Measurements from ENCODE around the gene NXN.
"Not testable (repeated sequence)": the region's sequence is repeated elsewhere in the genome, so short reads cannot be mapped to it uniquely, and the experiment has no call there.

Gene NXN

DNA sequence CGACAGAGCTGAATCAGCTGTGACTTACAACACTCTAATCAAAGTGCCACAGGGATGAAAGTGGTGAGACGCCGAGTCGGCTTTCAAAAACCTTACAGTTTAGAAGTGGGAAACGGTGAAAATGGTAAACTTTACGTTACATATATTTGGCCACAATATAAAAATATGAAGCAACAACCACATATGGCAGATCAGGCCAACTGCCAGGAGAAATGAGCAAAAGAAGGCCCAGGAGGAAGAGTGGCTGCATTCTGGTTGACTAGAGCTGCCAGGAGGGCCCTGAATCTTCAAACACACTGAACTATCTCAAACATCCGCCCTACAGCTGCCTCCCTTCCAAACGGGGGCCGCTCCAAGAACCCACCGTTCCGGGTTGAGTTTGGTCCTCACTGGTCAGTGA, 141.1 kb downstream of the NXN start:
- Mint-ChIP-seq H3K27me3 (peaks cover 4 to 14% of the 10 kb centered on the region in 2 donors), H3K36me3 (no peaks in the 10 kb centered on the region), H3K4me3 (no peak overlapping the region), H3K27ac (no peak overlapping the region), H3K9me3 (no peaks in the 10 kb centered on the region), H3K4me1 (no peaks in the 10 kb centered on the region)
- DNase-seq, result no peak
- ATAC-seq (replicated peaks), result no peak

DNA sequence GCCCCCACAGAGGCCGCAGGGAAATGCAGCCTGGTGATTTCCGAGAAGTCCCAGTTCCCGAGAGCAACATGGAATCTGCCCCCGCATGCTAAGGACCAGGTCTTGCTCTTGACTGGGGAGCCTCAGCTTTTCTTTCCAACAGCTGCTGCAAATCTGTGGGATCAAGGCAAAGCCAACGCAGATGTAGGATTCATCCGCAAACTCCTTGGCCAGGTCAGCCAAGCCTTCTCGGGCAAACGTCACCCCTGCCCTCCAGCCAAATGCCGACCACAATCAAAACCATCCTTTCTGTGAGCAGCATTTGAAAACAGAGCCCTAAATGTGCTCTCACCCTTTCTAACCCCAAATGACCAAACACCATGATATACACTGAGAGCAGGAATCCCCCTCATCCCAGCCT, 143.4 kb downstream of the NXN start:
- peaks cover 0 to 16% of the 10 kb centered on the region in 2 donors for H3K27me3 Mint-ChIP-seq
- ATAC-seq (replicated peaks) (no peak), DNase-seq (no peak)

DNA sequence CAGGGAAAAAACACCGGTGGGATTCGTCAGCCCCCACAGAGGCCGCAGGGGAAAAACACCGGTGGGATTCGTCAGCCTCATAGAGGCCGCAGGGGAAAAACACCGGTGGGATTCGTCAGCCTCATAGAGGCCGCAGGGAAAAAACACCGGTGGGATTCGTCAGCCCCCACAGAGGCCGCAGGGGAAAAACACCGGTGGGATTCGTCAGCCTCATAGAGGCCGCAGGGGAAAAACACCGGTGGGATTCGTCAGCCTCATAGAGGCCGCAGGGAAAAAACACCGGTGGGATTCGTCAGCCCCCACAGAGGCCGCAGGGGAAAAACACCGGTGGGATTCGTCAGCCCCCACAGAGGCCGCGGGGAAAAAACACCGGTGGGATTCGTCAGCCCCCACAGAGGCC, 143.9 kb downstream of the NXN start:
- not testable (repeated sequence) for H3K27ac Mint-ChIP-seq; H3K36me3 Mint-ChIP-seq; H3K4me1 Mint-ChIP-seq; H3K9me3 Mint-ChIP-seq; DNase-seq; ATAC-seq (replicated peaks); H3K4me3 Mint-ChIP-seq
- H3K27me3 Mint-ChIP-seq, result peaks cover 0 to 16% of the 10 kb centered on the region in 2 donors

More for the DNA sequence above, 143.4 kb downstream of the NXN start:
- H3K27ac Mint-ChIP-seq, result no peak overlapping the region
- no peak overlapping the region for H3K4me3 Mint-ChIP-seq
- H3K36me3 Mint-ChIP-seq, result no peaks in the 10 kb centered on the region
- no peaks in the 10 kb centered on the region for H3K4me1 Mint-ChIP-seq
- peaks cover 0 to 1% of the 10 kb centered on the region in 2 donors for H3K9me3 Mint-ChIP-seq

DNA sequence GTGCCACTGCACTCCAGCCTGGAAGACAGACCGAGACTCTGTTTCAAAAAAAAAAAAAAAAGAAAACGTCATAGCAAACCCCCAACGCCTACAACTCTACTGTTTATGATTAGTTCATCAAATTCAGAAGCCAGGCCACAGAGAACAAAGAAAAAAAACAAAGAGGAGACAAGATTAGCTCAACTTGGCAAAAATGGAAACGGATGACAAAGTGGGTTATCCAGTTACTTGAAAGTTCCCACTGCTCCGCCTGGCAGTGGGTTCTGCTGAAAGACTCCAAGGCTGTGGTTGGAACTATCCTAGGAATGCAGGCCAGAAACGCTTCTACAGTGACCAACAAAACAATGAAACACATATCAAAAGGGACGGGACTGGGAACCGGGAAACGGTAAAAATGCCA, 144.3 kb downstream of the NXN start:
- Mint-ChIP-seq H3K4me1 (no peaks in the 10 kb centered on the region), H3K27me3 (peaks cover 0 to 18% of the 10 kb centered on the region in 2 donors), H3K9me3 (peaks cover 0 to 1% of the 10 kb centered on the region in 2 donors), H3K27ac (no peak overlapping the region), H3K4me3 (no peak overlapping the region), H3K36me3 (peaks cover 0 to 1% of the 10 kb centered on the region in 2 donors)
- ATAC-seq (replicated peaks), result no peak
- no peak for DNase-seq

DNA sequence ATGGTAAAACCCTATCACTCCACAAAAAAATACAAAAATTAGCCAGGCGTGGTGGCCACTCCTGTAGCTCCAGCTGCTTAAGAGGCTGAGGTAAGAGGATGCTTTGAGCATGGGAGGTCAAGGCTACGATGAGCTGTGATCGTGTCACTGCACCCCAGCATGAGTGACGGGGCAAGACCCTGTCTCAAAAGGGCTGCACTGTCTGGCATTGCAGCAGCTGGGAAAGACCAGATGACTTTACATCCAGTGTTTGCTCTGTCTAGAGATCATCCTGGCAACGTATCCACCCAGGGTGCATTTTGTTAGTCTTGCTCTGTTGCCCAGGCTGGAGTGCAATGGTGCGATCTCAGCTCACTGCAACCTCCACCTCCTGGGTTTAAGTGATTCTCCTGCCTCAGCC, 145.4 kb downstream of the NXN start:
- Mint-ChIP-seq H3K36me3 (peaks cover 0 to 4% of the 10 kb centered on the region in 2 donors), H3K4me3 (no peak overlapping the region), H3K27me3 (peaks cover 4 to 22% of the 10 kb centered on the region in 2 donors), H3K27ac (no peak overlapping the region), H3K4me1 (no peaks in the 10 kb centered on the region), H3K9me3 (peaks cover 3 to 5% of the 10 kb centered on the region in 2 donors)
- ATAC-seq (replicated peaks) (no peak), DNase-seq (no peak)

DNA sequence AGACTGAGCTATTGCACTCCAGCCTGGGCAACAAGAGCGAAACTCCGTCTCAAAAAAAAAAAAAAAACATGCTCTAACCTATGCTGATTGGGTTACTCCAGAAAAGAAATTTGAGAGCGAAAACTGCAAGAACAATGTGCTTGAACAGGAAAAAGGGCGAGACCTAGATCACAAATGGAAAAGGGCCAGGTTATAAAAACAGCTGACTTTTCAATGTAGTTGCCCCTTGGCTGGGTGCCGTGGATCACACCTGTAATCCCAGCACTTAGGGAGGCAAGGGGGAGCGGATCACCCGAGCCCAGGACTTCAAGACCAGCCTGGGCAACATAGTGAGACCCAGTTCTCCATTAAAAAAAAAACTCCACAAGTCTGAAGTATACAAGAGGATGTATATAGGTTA, 148.6 kb downstream of the NXN start:
- ATAC-seq (replicated peaks) (no peak), DNase-seq (no peak)
- no peaks in the 10 kb centered on the region for H3K4me1 Mint-ChIP-seq
- H3K36me3 Mint-ChIP-seq, result peaks cover 0 to 4% of the 10 kb centered on the region in 2 donors
- no peak overlapping the region for H3K27ac Mint-ChIP-seq
- H3K4me3 Mint-ChIP-seq, result no peak overlapping the region
- H3K27me3 Mint-ChIP-seq, result peaks cover 4 to 22% of the 10 kb centered on the region in 2 donors
- peaks cover 3 to 5% of the 10 kb centered on the region in 2 donors for H3K9me3 Mint-ChIP-seq

DNA sequence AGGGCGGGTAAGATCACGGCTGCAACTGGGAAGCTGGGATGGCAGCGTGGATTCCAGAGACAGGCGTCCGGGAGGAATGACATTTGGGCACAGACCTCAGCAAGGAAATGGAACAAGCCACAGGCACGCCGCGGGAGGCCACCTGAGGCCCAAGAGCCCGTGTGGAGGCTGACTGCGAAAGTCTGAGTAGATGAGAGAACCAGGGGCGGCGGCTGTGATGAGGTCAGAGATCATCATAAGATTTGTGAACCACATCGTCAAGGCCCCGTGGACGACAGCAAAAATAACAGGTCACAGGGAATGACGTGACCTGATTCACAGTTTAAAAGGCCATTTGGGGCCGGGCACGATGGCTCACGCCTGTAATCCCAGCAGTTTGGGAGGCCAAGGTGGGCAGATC, 149.2 kb downstream of the NXN start:
- Mint-ChIP-seq H3K27me3 (peaks cover 4 to 22% of the 10 kb centered on the region in 2 donors), H3K4me1 (no peaks in the 10 kb centered on the region), H3K4me3 (no peak overlapping the region), H3K27ac (no peak overlapping the region), H3K36me3 (peaks cover 0 to 4% of the 10 kb centered on the region in 2 donors), H3K9me3 (peaks cover 3 to 5% of the 10 kb centered on the region in 2 donors)
- no peak for ATAC-seq (replicated peaks)
- DNase-seq, result no peak

DNA sequence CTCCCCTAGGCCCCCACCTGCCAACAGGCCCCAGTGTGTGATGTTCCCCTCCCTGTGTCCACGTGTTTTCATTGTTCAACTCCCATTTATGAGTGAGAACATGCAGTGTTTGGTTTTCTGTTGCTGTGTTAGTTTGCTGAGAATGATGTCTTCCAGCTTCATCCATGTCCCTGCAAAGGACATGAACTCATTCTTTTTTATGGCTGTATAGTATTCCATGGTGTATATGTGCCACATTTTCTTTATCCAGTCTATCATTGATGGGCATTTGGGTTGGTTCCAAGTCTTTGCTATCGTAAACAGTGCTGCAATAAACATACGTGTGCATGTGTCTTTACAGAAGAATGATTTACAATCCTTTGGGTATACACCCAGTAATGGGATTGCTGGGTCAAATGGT, 150.0 kb downstream of the NXN start:
- peaks cover 4 to 22% of the 10 kb centered on the region in 2 donors for H3K27me3 Mint-ChIP-seq
- not testable (repeated sequence) for DNase-seq; H3K27ac Mint-ChIP-seq; H3K36me3 Mint-ChIP-seq; ATAC-seq (replicated peaks); H3K4me1 Mint-ChIP-seq; H3K4me3 Mint-ChIP-seq; H3K9me3 Mint-ChIP-seq

DNA sequence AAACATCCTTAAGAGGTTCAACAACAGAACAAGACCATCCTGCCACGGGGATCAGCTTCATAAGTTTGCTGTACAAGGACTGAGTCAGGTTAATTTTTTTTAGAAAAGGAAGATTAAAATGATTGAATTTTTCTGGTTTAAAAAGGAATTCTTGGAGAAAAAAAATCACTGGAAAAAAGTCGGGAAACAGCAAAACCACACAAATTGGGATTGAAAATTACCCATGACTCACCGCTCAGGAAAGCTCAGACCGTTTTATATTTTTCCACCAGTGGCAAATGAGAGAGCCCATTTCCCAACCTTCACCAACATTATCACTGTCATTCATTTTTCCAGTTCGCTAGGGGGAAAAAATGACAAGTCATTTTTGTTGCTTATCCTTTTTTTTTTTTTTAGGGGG, 150.8 kb downstream of the NXN start:
- Mint-ChIP-seq H3K27ac (no peak overlapping the region), H3K4me3 (no peak overlapping the region), H3K27me3 (peaks cover 4 to 20% of the 10 kb centered on the region in 2 donors), H3K9me3 (peaks cover 3 to 5% of the 10 kb centered on the region in 2 donors), H3K36me3 (peaks cover 0 to 4% of the 10 kb centered on the region in 2 donors), H3K4me1 (peaks cover under 1% of the 10 kb centered on the region in 2 donors)
- DNase-seq (no peak), ATAC-seq (replicated peaks) (no peak)

DNA sequence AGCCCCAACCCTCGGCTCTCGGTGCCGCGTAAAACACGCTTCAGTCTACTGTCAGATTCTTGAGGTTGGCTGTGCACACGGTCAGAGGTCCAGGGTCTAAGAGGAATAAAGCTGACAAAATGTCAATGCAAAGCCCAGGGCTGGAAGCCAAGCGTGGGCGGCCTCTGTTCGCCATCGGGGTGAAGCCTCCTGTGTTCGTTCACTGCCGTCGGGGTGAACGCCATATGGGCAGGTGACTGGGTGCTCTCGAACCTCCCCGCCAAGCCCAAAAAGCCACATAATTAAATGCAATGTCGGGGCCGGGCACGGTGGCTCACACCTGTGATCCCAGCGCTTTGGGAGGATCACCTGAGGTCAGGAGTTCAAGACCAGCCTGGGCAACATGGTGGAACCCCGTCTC, 152.8 kb downstream of the NXN start:
- peaks cover 4 to 6% of the 10 kb centered on the region in 2 donors for H3K27me3 Mint-ChIP-seq
- ATAC-seq (replicated peaks) (no peak), DNase-seq (no peak)
- no peak overlapping the region for H3K27ac Mint-ChIP-seq
- H3K4me3 Mint-ChIP-seq, result no peak overlapping the region
- peaks cover 0 to 4% of the 10 kb centered on the region in 2 donors for H3K36me3 Mint-ChIP-seq
- H3K9me3 Mint-ChIP-seq, result peaks cover 3 to 4% of the 10 kb centered on the region in 2 donors
- H3K4me1 Mint-ChIP-seq, result peaks cover 4 to 5% of the 10 kb centered on the region in 2 donors

DNA sequence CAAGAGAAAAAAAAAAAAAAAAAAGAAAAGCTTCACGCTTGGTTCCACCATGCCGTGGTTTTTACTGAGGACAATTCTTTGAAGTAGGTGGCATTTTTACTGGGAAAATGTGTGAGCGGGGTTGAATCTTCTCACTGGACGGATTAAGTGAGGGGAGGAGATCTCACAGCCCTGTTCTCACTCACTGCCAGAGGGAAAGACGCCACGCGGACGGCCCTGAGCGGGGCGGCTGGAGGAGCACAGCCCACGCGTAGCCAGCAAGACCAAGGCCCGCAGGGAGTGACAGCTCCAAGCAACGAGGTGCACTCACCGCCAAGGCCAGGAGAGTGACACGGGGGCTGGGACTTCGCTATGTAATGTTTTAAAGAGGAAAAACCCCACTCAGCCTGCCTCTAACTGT, 154.4 kb downstream of the NXN start:
- Mint-ChIP-seq H3K4me3 (no peak overlapping the region), H3K27ac (no peak overlapping the region), H3K9me3 (peaks cover 3 to 4% of the 10 kb centered on the region in 2 donors), H3K36me3 (peaks cover 0 to 3% of the 10 kb centered on the region in 2 donors), H3K4me1 (peaks cover 5 to 6% of the 10 kb centered on the region in 2 donors), H3K27me3 (peaks cover 4% of the 10 kb centered on the region in 2 donors)
- DNase-seq, result no peak
- no peak for ATAC-seq (replicated peaks)

DNA sequence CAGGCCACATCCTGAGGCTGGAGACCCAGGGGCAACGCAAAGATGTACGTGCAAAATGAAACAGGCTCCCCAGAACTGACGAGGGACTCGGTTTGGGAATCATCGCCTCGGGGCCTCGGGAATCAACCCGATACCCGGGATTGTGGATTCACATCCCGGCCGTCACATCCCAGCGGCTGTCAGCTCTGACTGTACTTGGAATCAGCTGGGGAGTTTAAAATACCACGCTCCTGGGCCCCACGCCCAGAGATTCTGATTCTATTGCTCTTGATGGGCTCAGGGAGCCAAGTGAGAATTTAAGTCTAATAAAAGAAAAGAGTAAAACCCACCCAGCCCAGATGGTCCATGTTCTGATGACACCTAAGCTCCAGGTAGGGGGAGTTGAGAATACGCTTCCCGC, 155.2 kb downstream of the NXN start:
- ATAC-seq (replicated peaks) (no peak), DNase-seq (no peak)
- no peak overlapping the region for H3K4me3 Mint-ChIP-seq
- no peak overlapping the region for H3K27ac Mint-ChIP-seq
- no peaks in the 10 kb centered on the region for H3K36me3 Mint-ChIP-seq
- peaks cover 0 to under 1% of the 10 kb centered on the region in 2 donors for H3K27me3 Mint-ChIP-seq
- peaks cover 5 to 8% of the 10 kb centered on the region in 2 donors for H3K4me1 Mint-ChIP-seq
- peaks cover 0 to under 1% of the 10 kb centered on the region in 2 donors for H3K9me3 Mint-ChIP-seq

DNA sequence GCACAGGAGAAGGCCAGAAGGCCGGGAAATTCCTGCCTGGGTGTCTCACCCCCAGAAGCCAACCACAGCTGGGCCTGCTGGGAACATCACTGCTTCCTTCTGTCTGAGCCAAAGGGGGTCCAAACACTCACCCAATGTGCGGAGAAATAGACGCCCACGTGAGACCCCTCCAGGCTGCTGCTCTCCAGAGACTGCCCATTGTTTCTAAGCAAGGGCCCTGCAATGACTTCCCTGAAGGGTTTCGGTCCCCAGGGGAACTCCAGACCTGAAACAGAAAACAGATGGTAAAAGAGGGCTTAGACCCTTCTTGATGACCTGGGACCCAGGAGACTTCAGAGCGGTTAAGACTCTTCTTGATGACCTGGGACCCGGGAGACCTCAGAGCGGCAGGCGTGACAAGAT, 156.1 kb downstream of the NXN start:
- Mint-ChIP-seq H3K4me1 (peaks cover 5 to 8% of the 10 kb centered on the region in 2 donors), H3K4me3 (peak overlapping the region in 1 of 2 donors; percentile 44), H3K27me3 (no peaks in the 10 kb centered on the region), H3K27ac (peak overlapping the region; percentile 80), H3K36me3 (no peaks in the 10 kb centered on the region), H3K9me3 (no peaks in the 10 kb centered on the region)
- DNase-seq (peak; percentile 37), ATAC-seq (replicated peaks) (peak; percentile 80 to 90)

DNA sequence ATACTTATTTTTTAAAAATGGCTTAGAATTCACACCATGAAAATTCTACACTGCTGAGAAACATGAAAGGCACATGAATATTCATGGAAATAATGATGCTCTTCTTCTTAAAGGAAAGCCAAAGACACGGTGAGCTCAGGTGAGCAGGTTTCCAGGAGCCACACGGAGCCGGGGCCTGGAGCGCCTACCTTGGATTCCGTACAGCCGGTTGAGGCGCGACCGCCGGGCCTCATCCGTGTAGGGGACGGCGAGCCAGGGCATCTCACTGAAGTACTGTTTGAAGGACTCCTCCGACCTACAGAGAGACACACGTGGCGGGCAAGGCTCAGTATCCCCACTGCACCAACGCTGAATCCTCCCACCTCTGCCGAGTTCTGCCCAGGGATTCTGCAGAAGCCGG, 160.3 kb downstream of the NXN start:
- ATAC-seq (replicated peaks) (no peak), DNase-seq (no peak)
- Mint-ChIP-seq H3K27ac (no peak overlapping the region), H3K36me3 (no peaks in the 10 kb centered on the region), H3K27me3 (no peaks in the 10 kb centered on the region), H3K4me1 (peaks cover 5 to 8% of the 10 kb centered on the region in 2 donors), H3K9me3 (no peaks in the 10 kb centered on the region), H3K4me3 (no peak overlapping the region)

DNA sequence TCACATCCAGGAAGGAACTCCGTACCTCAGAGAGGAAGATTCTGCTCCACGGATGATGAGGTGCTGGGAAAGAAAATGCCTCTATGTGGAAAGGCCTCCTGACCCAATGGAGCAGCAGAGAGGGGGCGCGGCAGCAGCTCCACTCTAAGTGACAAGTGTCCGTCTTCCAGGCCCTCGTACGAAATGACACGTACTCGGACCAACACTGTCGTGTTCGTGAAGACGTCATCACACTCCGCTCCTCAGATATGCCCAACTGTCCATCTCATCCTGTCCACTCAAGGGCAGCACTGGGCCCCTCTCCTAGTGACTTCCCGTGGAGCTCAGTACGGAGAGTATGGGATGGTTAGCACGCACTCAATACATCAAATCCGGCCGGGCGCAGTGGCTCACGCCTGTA, 165.2 kb downstream of the NXN start:
- DNase-seq, result no peak
- H3K4me1 Mint-ChIP-seq, result no peaks in the 10 kb centered on the region

More for the DNA sequence above, 165.2 kb downstream of the NXN start:
- no peaks in the 10 kb centered on the region for H3K9me3 Mint-ChIP-seq
- no peak overlapping the region for H3K4me3 Mint-ChIP-seq
- no peaks in the 10 kb centered on the region for H3K36me3 Mint-ChIP-seq
- H3K27me3 Mint-ChIP-seq, result peaks cover 3 to 11% of the 10 kb centered on the region in 2 donors
- no peak overlapping the region for H3K27ac Mint-ChIP-seq
- ATAC-seq (replicated peaks), result no peak
